ENCODE data around the gene TBC1D1. TPM values are rescaled to one million over a fixed set of nuclear protein-coding genes. Genes with fewer than 3 reads are reported as not detected.

The TBC1D1 gene
- total RNA-seq, 1 donor from 2014 or later = 58.5 TPM

DNA sequence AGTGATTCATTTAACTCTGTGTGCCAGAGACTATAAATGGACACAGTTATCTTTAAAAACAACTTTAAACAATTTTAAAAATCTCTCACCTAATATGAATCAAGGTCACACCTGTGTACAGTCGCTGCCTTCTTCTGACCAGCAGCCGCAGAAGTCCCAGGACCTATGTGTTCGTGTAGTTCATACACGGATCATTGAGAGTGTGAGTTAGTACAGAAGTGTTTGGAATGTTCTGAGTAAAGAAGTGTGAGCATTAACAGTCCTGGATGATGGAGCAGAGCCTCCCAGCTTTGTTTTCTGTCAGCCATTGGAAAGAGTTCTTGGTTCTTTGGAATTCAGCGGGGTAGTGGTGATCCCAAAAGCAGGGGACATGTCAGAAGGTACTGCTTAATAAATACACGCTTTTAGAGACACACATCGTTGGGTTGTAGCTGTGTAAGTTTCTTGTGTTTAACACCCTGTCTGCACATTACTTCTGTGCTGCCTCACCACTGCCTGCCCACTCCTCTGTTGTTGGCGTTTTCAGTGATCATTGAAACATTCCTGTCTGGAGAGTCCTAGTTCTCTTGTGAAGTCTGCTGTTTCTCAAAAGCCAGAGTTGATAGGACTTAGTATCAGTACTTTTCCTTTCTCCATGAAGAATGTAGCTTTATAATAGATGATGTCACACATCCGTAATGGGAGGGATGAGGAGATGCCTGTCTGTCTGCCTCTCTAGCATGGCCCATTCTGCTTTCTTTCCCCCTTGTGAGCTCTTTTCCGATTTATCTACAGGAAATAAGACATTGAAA is 159.9 kb downstream of the TBC1D1 start:
- Mint-ChIP-seq H3K27me3 (ENCODE audit: low read depth) (no peaks in the 10 kb centered on the region), H3K4me1 (ENCODE audit: low read depth) (peaks cover 2% of the 10 kb centered on the region), H3K4me3 (ENCODE audit: low read depth) (no peak overlapping the region), H3K36me3 (ENCODE audit: low read depth) (peaks cover 41% of the 10 kb centered on the region), H3K9me3 (no peaks in the 10 kb centered on the region), H3K27ac (no peak overlapping the region)
- intact Hi-C loops (cut with micrococcal nuclease) = no loop called here
- no peak for DNase-seq (ENCODE audit: low spot score)

DNA sequence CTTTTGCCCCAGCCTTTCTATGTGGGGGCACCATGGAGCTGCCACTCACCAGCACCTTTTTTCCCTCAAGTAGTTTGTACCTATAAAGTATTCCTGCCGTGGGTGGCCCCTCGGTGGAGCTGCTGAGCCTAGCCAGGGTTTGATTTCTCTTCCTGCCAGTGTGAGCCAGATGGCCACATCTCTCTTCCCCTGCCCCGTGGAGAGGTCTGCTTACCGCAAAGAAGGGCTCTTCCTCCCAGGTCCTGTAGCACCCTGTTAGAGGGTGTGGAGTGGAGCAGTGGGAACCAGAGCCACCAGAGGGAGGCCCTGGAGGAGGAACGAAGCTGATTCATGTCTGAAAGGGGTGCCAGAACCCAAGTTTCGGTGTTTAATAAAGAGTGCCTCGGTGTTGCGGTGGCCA is 164.7 kb downstream of the TBC1D1 start:
- no peaks in the 10 kb centered on the region for H3K9me3 Mint-ChIP-seq
- H3K27ac Mint-ChIP-seq = no peak overlapping the region
- no peak overlapping the region for H3K4me3 Mint-ChIP-seq (ENCODE audit: low read depth)
- DNase-seq (ENCODE audit: low spot score) = no peak
- H3K36me3 Mint-ChIP-seq (ENCODE audit: low read depth) = peaks cover 42% of the 10 kb centered on the region
- H3K4me1 Mint-ChIP-seq (ENCODE audit: low read depth) = no peaks in the 10 kb centered on the region
- no peaks in the 10 kb centered on the region for H3K27me3 Mint-ChIP-seq (ENCODE audit: low read depth)
- intact Hi-C loops (cut with micrococcal nuclease) = no loop called here

DNA sequence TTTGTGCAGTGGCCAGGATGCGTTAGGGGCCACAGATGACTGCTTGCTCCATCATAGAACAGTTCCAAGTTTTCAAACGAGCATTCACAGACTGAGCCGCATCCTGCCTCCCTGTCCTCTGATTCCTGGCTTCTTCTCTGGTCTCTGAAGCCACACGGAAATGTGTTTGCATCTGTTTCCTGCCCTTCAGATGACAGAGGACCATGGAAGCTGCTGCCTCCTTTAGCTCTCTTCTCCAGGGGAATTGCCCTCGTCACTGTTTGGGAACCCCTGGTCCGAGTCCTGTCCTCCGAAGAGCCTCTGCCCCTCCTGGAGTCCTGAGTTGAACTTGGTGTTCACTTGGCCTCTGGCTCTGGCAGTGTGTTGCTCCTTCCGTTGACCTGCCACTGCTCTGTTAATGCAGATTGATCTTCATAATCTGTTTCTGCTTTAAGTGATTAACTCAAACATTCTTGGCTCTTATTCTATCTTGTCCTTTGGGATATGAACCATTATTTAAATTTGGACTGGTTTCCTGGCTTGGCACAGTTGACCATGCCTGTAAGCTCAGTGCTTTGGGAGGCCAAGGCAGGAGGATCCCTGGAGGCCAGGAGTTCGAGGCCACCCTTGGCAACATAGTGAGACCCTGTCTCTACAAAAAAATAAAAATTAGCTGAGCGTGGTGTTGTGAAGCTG is 165.3 kb downstream of the TBC1D1 start:
- no peaks in the 10 kb centered on the region for H3K9me3 Mint-ChIP-seq
- peaks cover 2% of the 10 kb centered on the region for H3K4me1 Mint-ChIP-seq (ENCODE audit: low read depth)
- H3K27ac Mint-ChIP-seq = no peak overlapping the region
- peaks cover 47% of the 10 kb centered on the region for H3K36me3 Mint-ChIP-seq (ENCODE audit: low read depth)
- no peak overlapping the region for H3K4me3 Mint-ChIP-seq (ENCODE audit: low read depth)
- DNase-seq (ENCODE audit: low spot score) = no peak
- intact Hi-C loops (cut with micrococcal nuclease) = no loop called here
- H3K27me3 Mint-ChIP-seq (ENCODE audit: low read depth) = no peaks in the 10 kb centered on the region

DNA sequence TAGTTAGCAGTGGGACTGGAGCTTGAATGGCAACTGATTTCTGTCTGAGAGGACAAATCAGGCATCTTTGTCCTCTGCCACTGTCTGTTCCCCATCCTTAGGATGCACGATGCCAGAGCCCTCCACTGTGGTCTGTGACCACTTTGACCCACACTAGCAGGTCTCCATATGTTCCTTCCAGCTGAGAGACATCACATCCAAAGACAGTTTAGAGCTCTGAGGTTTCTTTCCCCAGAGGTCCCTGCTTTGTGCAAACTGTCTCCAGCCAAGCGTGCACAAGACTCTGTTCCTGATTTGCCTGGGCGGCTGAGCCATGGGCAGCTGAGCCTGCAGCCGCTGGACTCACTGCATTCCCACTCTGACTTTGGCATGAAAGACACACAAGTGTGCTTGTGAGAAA is 167.3 kb downstream of the TBC1D1 start:
- no peak for DNase-seq (ENCODE audit: low spot score)
- Mint-ChIP-seq H3K4me3 (ENCODE audit: low read depth) (no peak overlapping the region), H3K9me3 (no peaks in the 10 kb centered on the region), H3K4me1 (ENCODE audit: low read depth) (peaks cover 16% of the 10 kb centered on the region), H3K27me3 (ENCODE audit: low read depth) (no peaks in the 10 kb centered on the region), H3K36me3 (ENCODE audit: low read depth) (peaks cover 56% of the 10 kb centered on the region), H3K27ac (no peak overlapping the region)
- intact Hi-C loops (cut with micrococcal nuclease) = no loop called here

DNA sequence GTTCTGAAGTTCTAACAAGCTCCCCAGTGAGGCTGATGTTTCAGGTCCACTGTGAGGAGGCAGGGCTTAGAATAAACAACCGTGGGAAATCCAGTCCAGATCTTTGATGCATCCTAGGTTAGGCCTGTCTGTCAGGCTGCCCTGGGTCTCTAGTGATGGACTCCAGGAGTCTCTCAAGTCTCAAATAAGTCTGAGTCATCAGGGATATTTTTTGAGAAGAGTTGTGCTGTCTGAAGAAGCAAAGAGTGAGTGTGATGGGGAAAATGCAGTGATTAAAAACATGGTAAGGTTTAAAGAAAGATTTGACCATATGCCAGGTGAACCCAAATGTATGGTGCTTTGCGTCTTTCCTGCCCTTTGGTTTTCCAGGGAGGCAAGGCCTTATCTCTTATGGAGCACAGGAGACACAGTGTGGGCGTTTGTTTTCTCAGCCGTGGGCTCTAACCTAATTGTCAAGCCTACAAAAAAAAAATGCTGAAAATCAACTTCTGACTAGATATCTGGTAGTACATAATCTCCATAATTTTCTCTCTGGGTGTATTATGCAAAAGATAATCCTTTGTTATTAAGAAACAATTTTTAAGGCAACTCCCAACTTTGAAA is 170.0 kb downstream of the TBC1D1 start:
- peaks cover 16% of the 10 kb centered on the region for H3K4me1 Mint-ChIP-seq (ENCODE audit: low read depth)
- peaks cover 38% of the 10 kb centered on the region for H3K36me3 Mint-ChIP-seq (ENCODE audit: low read depth)
- no peak for DNase-seq (ENCODE audit: low spot score)
- H3K9me3 Mint-ChIP-seq = no peaks in the 10 kb centered on the region
- H3K27ac Mint-ChIP-seq = no peak overlapping the region
- H3K27me3 Mint-ChIP-seq (ENCODE audit: low read depth) = no peaks in the 10 kb centered on the region
- intact Hi-C loops (cut with micrococcal nuclease) = loop anchor here (5.0 to 10.0 kb wide), 2 partner anchors 71 to 464 kb away; no protein-coding TSS in a partner anchor
- H3K4me3 Mint-ChIP-seq (ENCODE audit: low read depth) = no peak overlapping the region

DNA sequence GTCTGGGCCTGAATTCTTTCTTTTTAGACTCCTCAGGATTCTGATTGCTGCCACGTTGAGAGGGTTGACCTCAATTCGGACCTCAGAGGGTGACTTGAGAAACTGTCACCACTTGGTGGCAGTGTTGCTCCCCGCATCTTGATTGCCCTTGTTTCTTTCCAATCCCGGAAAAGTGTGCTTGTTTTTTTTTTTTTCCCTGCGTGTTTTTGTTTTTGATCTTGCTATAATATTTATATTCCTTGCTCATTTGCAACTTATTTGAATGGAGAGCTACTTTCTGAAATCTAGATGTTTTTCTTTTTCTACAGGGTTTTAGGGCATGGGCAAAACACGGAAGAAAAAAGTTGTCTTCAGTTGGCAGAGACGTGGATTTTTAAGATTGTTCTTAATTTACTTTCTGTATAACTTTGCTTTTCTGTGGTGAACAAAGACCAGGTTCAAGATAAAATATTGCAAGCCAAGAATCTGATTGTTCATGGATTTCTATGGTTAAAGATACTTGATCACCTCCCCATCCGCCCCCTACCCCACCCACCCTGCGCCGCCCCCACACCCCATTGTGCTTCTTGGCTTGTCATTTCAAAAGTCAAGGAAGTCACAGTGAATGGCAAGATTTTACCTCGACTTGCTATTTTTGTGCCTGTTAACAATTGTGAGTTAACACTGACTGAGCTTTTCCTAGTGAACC is 171.3 kb downstream of the TBC1D1 start:
- Mint-ChIP-seq H3K27ac (peak overlapping the region; percentile 61), H3K4me3 (ENCODE audit: low read depth) (peak overlapping the region; percentile 67), H3K27me3 (ENCODE audit: low read depth) (no peaks in the 10 kb centered on the region), H3K4me1 (ENCODE audit: low read depth) (peaks cover 16% of the 10 kb centered on the region), H3K36me3 (ENCODE audit: low read depth) (peaks cover 35% of the 10 kb centered on the region), H3K9me3 (no peaks in the 10 kb centered on the region)
- intact Hi-C loops (cut with micrococcal nuclease) = loop anchor here (1.0 to 10.0 kb wide), 5 partner anchors 70 to 669 kb away; no protein-coding TSS in a partner anchor
- DNase-seq (ENCODE audit: low spot score) = peak; percentile 36

DNA sequence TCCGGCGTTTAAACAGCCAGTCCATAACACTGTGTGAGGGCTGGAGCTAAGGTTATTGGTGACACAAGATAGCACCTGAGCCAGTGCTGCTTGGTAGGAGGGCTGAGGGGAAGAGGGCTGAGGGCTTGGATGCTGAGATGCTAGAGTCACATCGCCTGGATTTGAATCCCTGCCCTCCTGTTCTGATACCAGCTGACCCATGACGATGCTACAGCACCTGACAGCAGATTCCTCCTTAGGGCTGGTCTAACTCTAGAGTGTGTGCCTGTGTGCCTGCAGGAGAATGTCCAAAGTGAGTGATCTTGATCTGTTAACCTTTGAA is 171.9 kb downstream of the TBC1D1 start:
- H3K36me3 Mint-ChIP-seq (ENCODE audit: low read depth) = peaks cover 35% of the 10 kb centered on the region
- peaks cover 16% of the 10 kb centered on the region for H3K4me1 Mint-ChIP-seq (ENCODE audit: low read depth)
- no peak overlapping the region for H3K27ac Mint-ChIP-seq
- H3K9me3 Mint-ChIP-seq = no peaks in the 10 kb centered on the region
- intact Hi-C loops (cut with micrococcal nuclease) = loop anchor here (1.0 to 10.0 kb wide), 5 partner anchors 70 to 669 kb away; no protein-coding TSS in a partner anchor
- H3K27me3 Mint-ChIP-seq (ENCODE audit: low read depth) = no peaks in the 10 kb centered on the region
- no peak overlapping the region for H3K4me3 Mint-ChIP-seq (ENCODE audit: low read depth)
- no peak for DNase-seq (ENCODE audit: low spot score)

DNA sequence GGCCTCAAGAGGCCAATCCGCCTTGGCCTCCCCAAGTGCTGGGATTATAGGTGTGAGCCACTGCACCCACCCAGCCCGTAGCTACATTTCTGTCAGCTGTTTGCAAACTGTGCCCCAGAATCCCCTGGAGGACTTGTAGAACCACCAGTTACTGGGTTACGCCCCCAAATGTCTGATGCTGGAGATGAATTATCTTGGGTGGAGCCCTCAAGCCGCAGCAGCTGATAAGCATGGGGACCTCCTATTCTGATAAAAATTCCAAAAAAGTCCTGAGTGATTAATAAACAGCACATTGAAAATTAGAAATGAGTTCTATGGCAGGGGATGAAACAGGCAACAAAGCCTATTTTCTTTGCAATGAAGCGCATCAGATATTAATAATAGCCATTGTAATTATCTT is 174.3 kb downstream of the TBC1D1 start:
- intact Hi-C loops (cut with micrococcal nuclease) = loop anchor here (5.0 to 10.0 kb wide), 2 partner anchors 257 to 460 kb away; no protein-coding TSS in a partner anchor
- no peaks in the 10 kb centered on the region for H3K9me3 Mint-ChIP-seq
- peaks cover 37% of the 10 kb centered on the region for H3K36me3 Mint-ChIP-seq (ENCODE audit: low read depth)
- H3K4me3 Mint-ChIP-seq (ENCODE audit: low read depth) = no peak overlapping the region
- peaks cover 25% of the 10 kb centered on the region for H3K4me1 Mint-ChIP-seq (ENCODE audit: low read depth)
- no peak overlapping the region for H3K27ac Mint-ChIP-seq
- no peak for DNase-seq (ENCODE audit: low spot score)
- H3K27me3 Mint-ChIP-seq (ENCODE audit: low read depth) = no peaks in the 10 kb centered on the region

DNA sequence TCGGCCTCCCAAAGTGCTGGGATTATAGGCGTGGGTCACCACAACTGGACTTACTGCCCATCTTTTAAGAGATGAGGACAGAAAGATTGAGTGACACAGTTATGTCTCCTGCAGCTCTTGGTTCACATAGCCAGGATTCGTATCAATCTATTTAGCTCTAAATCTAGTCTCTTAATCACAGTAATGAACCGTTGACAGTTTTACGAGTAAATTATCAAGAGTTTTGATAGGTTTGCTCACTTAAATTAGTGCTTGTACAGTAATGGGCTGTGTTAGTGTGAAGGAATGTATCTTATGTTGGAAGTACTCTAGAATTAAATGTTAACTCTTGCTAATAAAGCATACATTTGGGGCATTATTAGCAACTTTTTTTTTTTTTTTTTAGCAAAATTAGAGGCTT is 175.0 kb downstream of the TBC1D1 start:
- Mint-ChIP-seq H3K9me3 (no peaks in the 10 kb centered on the region), H3K36me3 (ENCODE audit: low read depth) (peaks cover 30% of the 10 kb centered on the region), H3K4me3 (ENCODE audit: low read depth) (no peak overlapping the region), H3K27ac (no peak overlapping the region), H3K4me1 (ENCODE audit: low read depth) (peaks cover 24% of the 10 kb centered on the region), H3K27me3 (ENCODE audit: low read depth) (no peaks in the 10 kb centered on the region)
- intact Hi-C loops (cut with micrococcal nuclease) = loop anchor here (5.0 to 10.0 kb wide), 2 partner anchors 256 to 459 kb away; no protein-coding TSS in a partner anchor
- DNase-seq (ENCODE audit: low spot score) = no peak

DNA sequence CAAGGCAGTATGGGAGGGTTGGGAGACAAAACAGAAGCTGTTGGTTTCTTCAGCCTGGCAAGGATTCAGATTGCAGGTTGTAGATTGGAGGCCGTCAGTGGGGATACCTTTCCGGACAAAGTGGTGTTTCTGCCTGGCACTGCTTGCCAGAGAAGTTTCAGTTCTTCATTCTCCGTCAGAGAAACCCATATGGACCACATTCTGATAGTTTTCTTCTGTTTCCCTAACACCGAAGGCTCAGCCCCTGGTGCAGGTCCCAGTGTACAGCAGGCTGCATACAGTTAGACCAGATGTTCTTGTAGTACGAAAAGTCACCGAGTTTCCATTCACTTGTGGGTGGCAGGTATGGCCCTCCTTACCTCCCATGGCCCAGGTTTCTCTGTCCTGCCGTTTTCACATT is 176.6 kb downstream of the TBC1D1 start:
- no peak overlapping the region for H3K27ac Mint-ChIP-seq
- H3K4me3 Mint-ChIP-seq (ENCODE audit: low read depth) = no peak overlapping the region
- no peaks in the 10 kb centered on the region for H3K9me3 Mint-ChIP-seq
- peaks cover 30% of the 10 kb centered on the region for H3K36me3 Mint-ChIP-seq (ENCODE audit: low read depth)
- intact Hi-C loops (cut with micrococcal nuclease) = loop anchor here (5.0 to 10.0 kb wide), 2 partner anchors 255 to 457 kb away; no protein-coding TSS in a partner anchor
- no peaks in the 10 kb centered on the region for H3K27me3 Mint-ChIP-seq (ENCODE audit: low read depth)
- peaks cover 18% of the 10 kb centered on the region for H3K4me1 Mint-ChIP-seq (ENCODE audit: low read depth)
- no peak for DNase-seq (ENCODE audit: low spot score)

DNA sequence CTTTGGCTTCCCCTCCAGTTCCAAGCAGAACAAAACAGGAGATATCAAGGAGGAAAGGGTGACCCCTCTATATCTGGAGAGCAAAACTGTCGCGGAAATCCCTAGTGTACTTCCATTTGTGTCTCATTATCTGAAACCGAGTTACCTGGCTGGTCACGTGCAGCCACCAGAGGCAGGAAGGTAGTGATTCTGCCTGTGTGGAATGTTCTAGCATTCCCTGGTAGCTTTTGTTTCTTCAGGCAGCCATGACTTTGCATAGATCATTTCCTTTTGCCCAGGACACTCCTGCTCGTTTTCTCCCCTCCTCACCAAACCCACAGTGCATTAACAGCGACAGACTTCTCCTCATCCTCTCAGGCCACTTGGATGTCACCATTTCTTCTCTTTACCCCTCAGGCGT is 177.2 kb downstream of the TBC1D1 start:
- no peak overlapping the region for H3K27ac Mint-ChIP-seq
- peaks cover 25% of the 10 kb centered on the region for H3K36me3 Mint-ChIP-seq (ENCODE audit: low read depth)
- DNase-seq (ENCODE audit: low spot score) = no peak
- no peaks in the 10 kb centered on the region for H3K9me3 Mint-ChIP-seq
- no peak overlapping the region for H3K4me3 Mint-ChIP-seq (ENCODE audit: low read depth)
- intact Hi-C loops (cut with micrococcal nuclease) = loop anchor here (5.0 to 10.0 kb wide), 2 partner anchors 254 to 457 kb away; no protein-coding TSS in a partner anchor
- peaks cover 15% of the 10 kb centered on the region for H3K4me1 Mint-ChIP-seq (ENCODE audit: low read depth)
- no peaks in the 10 kb centered on the region for H3K27me3 Mint-ChIP-seq (ENCODE audit: low read depth)

DNA sequence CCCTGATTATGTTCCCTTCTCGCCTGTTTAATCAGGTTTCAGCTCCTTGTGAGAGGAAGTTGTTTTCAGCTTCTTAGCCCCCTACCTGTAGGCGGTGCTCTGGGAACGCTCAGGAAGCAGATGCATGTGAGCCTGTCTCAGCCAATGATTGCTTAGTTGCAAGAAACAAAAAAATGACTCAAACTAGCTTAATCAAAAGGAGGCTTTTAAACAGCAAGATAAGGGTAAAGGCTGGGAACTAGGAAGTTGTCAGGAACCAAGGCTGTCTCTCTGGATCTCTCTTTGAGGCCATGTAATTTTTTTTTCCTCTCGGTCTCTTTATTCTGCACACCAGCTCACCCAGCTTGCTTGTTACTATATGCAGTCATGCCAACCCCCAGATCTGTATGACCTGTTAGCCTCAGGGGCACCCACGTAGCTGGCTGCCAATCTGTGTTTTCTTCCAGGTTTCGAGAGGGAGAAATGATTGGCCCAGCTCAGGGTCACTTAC is 178.4 kb downstream of the TBC1D1 start:
- Mint-ChIP-seq H3K9me3 (no peaks in the 10 kb centered on the region), H3K4me1 (ENCODE audit: low read depth) (peaks cover 15% of the 10 kb centered on the region), H3K27ac (no peak overlapping the region), H3K36me3 (ENCODE audit: low read depth) (peaks cover 26% of the 10 kb centered on the region), H3K27me3 (ENCODE audit: low read depth) (no peaks in the 10 kb centered on the region), H3K4me3 (ENCODE audit: low read depth) (no peak overlapping the region)
- intact Hi-C loops (cut with micrococcal nuclease) = loop anchor here (5.0 to 10.0 kb wide), 2 partner anchors 253 to 455 kb away; no protein-coding TSS in a partner anchor
- peak; percentile 16 for DNase-seq (ENCODE audit: low spot score)
